CD4-positive, alpha-beta T cell treated with Interleukin-2 at 100 ng/mL for 4 hours (primary cell): ENCODE data around the gene IFFO2.
"Not testable (repeated sequence)": the region's sequence is repeated elsewhere in the genome, so short reads cannot be mapped to it uniquely, and the experiment has no call there.

Source experiments
- DNase-seq: peaks from one replicate; pipeline ENCODE4 v3.0.0-alpha.2; 2020; ENCODE audit warnings: low spot score

Gene IFFO2

GRCh38 chr1:18893120-18893519 is 63.4 kb downstream of the IFFO2 start:
- no peak for DNase-seq

GRCh38 chr1:18891858-18892257 is 64.6 kb downstream of the IFFO2 start:
- DNase-seq, result not testable (repeated sequence)

DNA sequence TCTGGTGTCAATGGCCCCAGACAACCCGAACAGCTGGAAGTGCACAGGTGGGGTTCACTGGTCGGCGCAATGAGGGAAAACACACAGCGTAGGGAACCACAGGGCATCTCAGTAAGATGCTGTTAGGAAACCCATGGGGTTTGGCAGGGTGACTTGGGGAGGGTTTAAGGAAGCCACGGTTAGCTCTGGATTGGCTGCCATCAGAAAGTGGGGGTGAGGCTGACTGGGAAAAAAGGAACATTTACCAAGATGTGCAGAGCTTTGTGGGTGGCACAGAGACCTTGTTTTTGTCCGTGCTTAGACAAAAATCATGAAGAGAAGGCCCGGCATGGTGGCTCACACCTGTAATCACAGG is 65.1 kb downstream of the IFFO2 start:
- no peak for DNase-seq

GRCh38 chr1:18890706-18891425 is 65.6 kb downstream of the IFFO2 start:
- no peak for DNase-seq

DNA sequence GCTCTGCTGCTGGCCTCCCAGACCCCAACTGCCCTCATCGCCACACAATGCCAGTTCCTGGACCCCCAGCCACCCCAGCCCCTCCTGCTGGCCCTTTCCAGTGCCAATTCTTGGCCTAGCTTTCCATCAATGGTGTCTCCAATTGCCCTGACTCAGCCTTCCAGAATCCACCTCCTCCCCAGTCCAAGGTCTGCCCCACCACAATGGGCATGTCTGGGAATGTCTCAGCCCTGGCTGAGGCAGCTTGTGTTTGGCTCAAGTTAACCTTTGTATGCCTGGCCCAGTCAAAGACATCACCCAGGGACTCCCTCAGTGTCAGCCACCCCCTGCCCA is 70.5 kb downstream of the IFFO2 start:
- DNase-seq, result no peak

- DNase-seq, result no peak
Measured at GRCh38 chr1:18885311-18886002, 71.0 kb downstream of the IFFO2 start.

GRCh38 chr1:18884727-18885126 is 71.7 kb downstream of the IFFO2 start:
- DNase-seq, result no peak

DNA sequence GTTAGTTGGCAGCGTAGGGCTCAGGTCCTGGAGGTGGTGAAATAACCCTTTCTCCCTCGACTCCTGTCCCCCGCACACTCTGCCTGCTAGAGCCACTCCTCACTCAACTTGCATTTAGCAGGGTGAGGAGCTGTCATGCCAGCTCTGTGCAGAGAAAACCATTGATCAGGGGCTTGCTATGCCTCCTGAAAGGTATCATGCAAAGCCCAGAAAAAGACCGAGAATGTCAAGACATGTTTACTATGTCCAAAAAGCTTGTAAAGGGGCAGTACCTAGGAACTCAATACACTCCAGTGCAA is 72.1 kb downstream of the IFFO2 start:
- no peak for DNase-seq

DNA sequence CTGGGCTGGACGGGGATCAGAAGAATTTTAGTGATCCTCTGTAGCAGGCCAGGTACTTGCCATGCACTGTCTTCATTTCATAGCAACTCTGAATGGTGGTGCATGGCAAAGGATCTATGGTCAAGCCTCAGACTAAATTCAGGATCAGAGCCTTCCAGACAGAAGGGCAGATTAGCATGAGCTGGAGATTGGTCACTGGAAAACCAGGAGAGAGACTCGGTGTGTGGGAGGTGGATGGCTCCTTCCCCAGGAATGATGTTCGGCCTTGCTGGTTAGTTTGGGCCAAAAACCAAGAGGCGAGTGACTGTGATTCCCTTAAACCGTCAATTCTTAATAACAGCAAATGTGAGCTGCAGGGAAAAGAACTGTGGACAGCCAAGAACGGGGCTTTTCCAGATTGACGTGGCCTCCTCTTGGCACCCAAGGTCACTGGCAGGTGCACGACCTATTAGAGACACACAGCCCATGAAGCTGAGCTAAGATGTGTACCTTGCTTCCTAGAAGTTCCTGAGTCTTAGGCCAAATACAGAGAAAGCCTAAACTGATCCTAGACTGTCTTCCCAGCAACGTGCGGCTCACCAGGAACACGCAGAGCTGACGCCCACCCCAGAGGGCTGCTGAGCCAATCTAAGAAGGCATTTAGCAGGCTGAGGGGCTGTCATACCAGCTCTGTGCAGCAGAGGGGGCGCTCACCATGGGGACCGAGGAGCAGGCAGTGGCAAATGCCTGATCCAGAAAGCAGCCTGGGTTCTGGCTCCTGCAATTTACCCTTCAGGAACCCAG is 72.6 kb downstream of the IFFO2 start:
- DNase-seq, result peak; percentile 74

GRCh38 chr1:18883079-18883478 is 73.4 kb downstream of the IFFO2 start:
- DNase-seq, result no peak

DNA sequence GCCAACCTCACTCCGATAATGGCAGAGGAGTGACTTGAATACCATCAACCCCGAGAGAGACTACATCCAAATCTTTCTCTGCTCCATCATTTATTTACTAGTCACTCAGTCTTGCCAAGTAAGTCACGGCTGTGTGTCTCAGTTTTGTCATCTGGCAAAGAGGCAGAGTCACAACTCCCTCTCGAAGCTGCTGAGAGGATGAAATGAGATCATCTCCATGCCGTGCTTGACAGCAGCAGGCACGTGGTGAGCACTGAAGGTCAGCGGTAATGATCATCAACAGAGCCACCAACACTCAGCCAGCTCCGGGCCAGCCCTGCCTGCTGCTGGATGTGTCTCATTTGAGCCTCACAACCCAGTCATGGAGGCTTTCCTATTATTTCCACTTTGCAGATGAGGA is 74.0 kb downstream of the IFFO2 start:
- DNase-seq, result no peak

DNA sequence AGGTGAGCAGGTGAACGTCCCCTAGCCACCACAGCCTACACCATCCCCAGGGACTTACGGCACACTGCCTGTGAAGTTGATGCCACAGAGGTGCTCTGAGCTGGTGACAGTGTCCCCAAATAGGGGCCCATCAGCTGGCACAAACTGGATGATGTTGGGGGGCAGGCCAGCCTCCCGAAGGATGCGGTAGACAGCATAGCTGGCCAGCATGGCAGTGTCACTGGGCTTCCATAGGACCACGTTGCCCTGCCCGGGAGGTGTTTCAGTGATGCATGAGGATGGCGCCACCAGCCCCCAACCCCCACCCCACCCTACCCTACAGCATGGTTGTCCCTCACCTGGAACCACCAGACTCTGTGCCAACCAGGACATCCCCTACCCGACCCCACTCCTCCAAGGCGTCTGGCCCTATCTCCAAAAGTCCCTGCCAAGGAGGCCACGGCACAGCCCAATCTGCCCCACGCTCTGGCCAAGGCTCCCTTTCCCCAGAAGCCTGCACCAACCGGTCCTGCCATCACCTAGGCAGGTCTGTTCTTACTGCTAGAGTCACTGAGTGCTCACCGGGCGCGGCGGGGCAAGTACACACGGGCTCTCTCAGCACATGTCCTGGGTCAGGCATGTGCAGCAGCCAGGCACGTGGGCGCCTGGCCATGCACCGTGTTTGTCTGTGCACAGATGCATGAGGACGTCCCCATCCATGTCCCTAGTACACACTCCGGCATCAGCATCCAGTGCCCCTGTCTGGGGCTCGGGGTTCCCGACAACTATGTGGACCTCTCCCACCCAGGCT is 74.6 kb downstream of the IFFO2 start:
- DNase-seq, result no peak

DNA sequence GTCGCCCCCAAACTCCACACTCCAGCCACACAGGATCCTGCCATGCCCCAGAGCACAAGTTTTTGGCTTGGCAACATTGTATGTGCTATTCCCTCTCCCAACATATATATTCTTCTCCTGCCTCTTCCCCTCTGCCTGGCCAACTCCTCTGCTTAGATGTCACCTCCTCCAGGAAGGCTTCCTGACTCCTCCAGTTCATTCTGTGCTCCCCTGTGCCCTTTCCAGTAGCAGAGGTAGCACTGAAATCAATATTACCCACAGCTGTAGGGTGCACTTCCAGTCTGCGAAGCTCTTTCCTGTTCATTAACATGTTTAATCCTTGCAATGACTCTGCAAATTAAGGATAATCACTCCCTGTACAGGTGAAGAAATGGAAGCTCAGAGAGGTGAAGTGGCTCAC is 75.3 kb downstream of the IFFO2 start:
- DNase-seq, result no peak

DNA sequence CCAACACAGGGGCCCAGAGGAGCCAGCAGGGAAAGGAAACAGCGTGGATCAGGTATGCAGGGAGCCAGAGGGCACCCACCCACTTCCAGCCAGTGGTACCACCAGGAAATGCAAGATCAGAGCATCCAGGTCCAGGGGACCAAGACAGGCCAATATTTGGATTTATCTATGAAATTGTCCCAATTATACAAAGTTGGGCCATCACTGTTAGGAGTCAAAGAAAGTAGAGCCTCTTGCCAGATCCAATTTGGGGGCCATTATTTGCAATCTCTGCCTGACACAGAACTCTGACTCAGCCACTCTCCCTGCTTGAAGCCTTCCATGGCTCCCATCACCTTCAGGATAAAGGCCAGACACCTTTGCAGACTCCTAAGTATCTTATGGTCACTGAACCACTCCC is 75.9 kb downstream of the IFFO2 start:
- DNase-seq, result no peak

DNA sequence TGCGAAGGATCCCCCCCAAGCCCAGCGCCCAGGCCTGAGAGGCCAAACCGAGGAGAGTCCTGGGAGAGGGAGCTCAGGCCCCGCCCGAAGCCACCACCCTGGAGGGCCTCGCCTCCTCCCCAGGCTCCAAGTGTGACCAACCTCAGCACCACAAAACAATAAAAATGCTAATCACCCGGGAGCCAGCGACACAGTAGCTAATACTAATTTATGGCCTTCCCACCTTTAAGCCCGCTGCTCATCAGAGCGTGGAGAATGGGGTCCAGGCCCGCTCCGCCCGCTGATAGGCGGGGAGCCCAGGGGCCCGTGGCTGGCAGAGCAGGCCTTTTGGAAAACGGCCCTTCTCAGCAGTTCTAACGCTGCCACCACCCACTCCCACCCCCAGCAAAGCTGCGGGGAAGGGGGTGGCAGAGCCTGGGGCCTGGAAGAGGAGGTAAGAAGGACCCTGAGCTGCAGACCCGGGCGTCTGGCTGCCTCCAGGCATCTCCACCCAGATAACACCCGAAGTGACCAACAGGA is 76.6 kb downstream of the IFFO2 start:
- DNase-seq, result no peak

- no peak for DNase-seq
Measured at GRCh38 chr1:18879215-18879790, 77.2 kb downstream of the IFFO2 start.

DNA sequence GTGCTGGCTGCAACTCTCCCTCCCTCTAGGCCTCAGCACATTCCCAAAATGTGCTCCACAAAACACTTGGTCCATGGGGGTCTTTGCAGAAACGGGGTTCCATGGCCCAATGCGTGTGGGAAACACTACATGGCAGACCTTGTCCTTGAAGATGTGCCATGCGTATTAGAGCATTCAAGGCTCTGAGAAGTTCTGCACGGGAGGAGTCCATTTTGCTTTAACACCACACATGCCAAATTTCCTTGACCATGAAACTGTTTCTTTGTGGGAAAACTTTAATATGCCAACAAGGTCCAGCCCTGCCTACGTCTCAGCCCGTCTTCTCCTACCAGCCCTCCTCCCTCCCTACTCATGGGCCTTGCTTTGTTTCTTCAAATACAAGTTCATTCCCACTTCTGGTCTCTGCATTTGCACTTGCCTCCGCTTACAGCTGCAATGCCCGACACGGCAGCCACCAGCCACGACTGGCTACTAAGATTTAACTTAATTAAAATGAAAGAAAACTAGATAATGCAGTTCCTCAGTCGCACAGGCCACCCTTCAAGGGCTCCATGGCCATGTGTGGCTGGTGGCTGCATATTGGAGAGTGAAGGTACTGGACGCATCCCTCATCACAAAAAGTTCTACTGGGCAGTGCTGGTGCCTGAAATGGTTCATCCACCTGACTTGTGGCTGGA is 77.8 kb downstream of the IFFO2 start:
- no peak for DNase-seq

- DNase-seq, result no peak
Measured at GRCh38 chr1:18877282-18877681, 79.2 kb downstream of the IFFO2 start.

DNA sequence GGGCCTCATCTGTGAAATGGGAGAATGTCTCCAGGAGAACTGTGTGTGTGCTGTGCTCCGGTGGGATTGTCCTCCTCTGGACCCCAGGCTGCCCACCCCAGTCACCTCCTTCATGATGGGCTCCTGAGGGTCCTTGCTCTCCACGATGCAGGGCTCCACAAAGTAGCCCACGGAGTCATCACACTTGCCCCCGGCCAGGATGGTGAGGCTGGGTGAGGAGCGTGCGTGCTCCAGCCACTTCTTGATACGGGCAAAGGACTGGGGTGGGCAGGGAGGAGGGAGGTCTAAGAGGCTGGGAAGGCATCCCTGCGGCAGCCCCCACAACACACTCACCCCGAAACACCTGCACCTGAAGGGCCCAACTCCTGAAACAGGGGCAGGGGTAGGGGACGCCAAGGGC is 80.3 kb downstream of the IFFO2 start:
- no peak for DNase-seq

GRCh38 chr1:18875796-18876128 is 80.7 kb downstream of the IFFO2 start:
- DNase-seq, result no peak

GRCh38 chr1:18875107-18875795 is 81.2 kb downstream of the IFFO2 start:
- peak; percentile 67 for DNase-seq
